TTC549 (cell line): ENCODE data around the gene SPRED1.

ENCODE experiments used
- FAIRE-seq: peaks from 2 replicates; lab custom pipeline; 2012; peaks lifted over from hg19 to GRCh38; lab: Jason Lieb, UNC

Gene SPRED1

GRCh38 chr15:38367476-38367875 is 114.8 kb downstream of the SPRED1 start:
- FAIRE-seq: no peak

GRCh38 chr15:38369936-38370478 is 117.4 kb downstream of the SPRED1 start:
- FAIRE-seq: no peak

- no peak for FAIRE-seq
Measured at GRCh38 chr15:38373016-38373415, 120.4 kb downstream of the SPRED1 start.

- FAIRE-seq: no peak
Measured at GRCh38 chr15:38374029-38374428, 121.4 kb downstream of the SPRED1 start.

- no peak for FAIRE-seq
Measured at GRCh38 chr15:38374556-38374955, 121.9 kb downstream of the SPRED1 start.

- FAIRE-seq: no peak
Measured at GRCh38 chr15:38376081-38376480, 123.4 kb downstream of the SPRED1 start.

- FAIRE-seq: no peak
Measured at GRCh38 chr15:38377636-38378035, 125.0 kb downstream of the SPRED1 start.

- FAIRE-seq: no peak
Measured at GRCh38 chr15:38378161-38378560, 125.5 kb downstream of the SPRED1 start.

- peak; percentile 70 for FAIRE-seq
Measured at GRCh38 chr15:38389924-38390542, 137.4 kb downstream of the SPRED1 start.

GRCh38 chr15:38391191-38391590 is 138.6 kb downstream of the SPRED1 start:
- no peak for FAIRE-seq

- no peak for FAIRE-seq
Measured at GRCh38 chr15:38398134-38398533, 145.5 kb downstream of the SPRED1 start.

GRCh38 chr15:38401106-38401505 is 148.5 kb downstream of the SPRED1 start:
- no peak for FAIRE-seq

GRCh38 chr15:38401701-38402100 is 149.1 kb downstream of the SPRED1 start:
- FAIRE-seq: no peak

GRCh38 chr15:38406436-38406835 is 153.8 kb downstream of the SPRED1 start:
- no peak for FAIRE-seq
